Trophoblast cell (in vitro differentiated cells and primary cell): Measurements from ENCODE around the gene ANKRD30A.

ENCODE experiments used
- DNase-seq, 2 donors: peaks; one replicate each; pipeline ENCODE4 v3.0.0-alpha.2; 2016
- H2AFZ ChIP-seq: 2 replicates; pipeline ENCODE4 v1.6.1; 2013; ENCODE audit warnings: low read length, moderate library complexity, mild to moderate bottlenecking; ENCODE audit not compliant: insufficient read depth, poor library complexity
- H2AK5ac ChIP-seq: 2 replicates; pipeline ENCODE4 v1.6.1; 2013; ENCODE audit warnings: mild to moderate bottlenecking, low read length
- H2BK120ac ChIP-seq: 2 replicates; pipeline ENCODE4 v1.6.1; 2013; ENCODE audit warnings: low read length, mild to moderate bottlenecking, moderate library complexity; ENCODE audit not compliant: insufficient read depth, poor library complexity
- H2BK12ac ChIP-seq: 2 replicates; pipeline ENCODE4 v1.6.1; 2013; ENCODE audit warnings: mild to moderate bottlenecking, low read length, moderate library complexity
- H2BK5ac ChIP-seq: 2 replicates; pipeline ENCODE4 v1.6.1; 2013; ENCODE audit warnings: low read length, low read depth, moderate library complexity, mild to moderate bottlenecking; ENCODE audit not compliant: poor library complexity
- H3K14ac ChIP-seq: 2 replicates; pipeline ENCODE4 v1.6.1; 2013; ENCODE audit warnings: mild to moderate bottlenecking, low read length
- H3K18ac ChIP-seq: 2 replicates; pipeline ENCODE4 v1.6.1; 2013; ENCODE audit warnings: mild to moderate bottlenecking, low read length
- H3K23ac ChIP-seq: 2 replicates; pipeline ENCODE4 v1.6.1; 2013; ENCODE audit warnings: low read length
- H3K27ac ChIP-seq: 2 replicates; pipeline ENCODE4 v1.5.1; 2013; ENCODE audit warnings: low read depth, mild to moderate bottlenecking, inconsistent platforms, low read length, moderate library complexity
- H3K27me3 ChIP-seq: 2 replicates; pipeline ENCODE4 v1.6.1; 2013; ENCODE audit warnings: inconsistent platforms, mild to moderate bottlenecking, low read length, moderate library complexity; ENCODE audit not compliant: insufficient read depth
- H3K36me3 ChIP-seq, 2 experiments: 1 replicate in 1 of 2; 2 replicates in 1 of 2; pipeline ENCODE4 v1.6.1; 2013; ENCODE audit warnings: low read length in 2 of 2, mild to moderate bottlenecking in 2 of 2, moderate library complexity in 1 of 2; ENCODE audit not compliant: insufficient read depth in 2 of 2, control insufficient read depth in 1 of 2
- H3K4ac ChIP-seq: 2 replicates; pipeline ENCODE4 v1.6.1; 2013; ENCODE audit warnings: low read depth, mild to moderate bottlenecking, low read length, moderate library complexity
- H3K4me1 ChIP-seq, 2 experiments: 1 replicate in 1 of 2; 2 replicates in 1 of 2; pipeline ENCODE4 v1.6.1; 2013; ENCODE audit warnings: low read length in 2 of 2, mild to moderate bottlenecking in 2 of 2, moderate library complexity in 1 of 2; ENCODE audit not compliant: insufficient read depth in 2 of 2, control insufficient read depth in 1 of 2
- H3K4me2 ChIP-seq: 2 replicates; pipeline ENCODE4 v1.6.1; 2013; ENCODE audit warnings: inconsistent platforms, mild to moderate bottlenecking, low read length, moderate library complexity
- H3K4me3 ChIP-seq: 2 replicates; pipeline ENCODE4 v1.5.1; 2013; ENCODE audit warnings: mild to moderate bottlenecking, low read depth, low read length, inconsistent platforms
- H3K79me1 ChIP-seq: one replicate; pipeline ENCODE4 v1.6.1; 2013; ENCODE audit warnings: low read length
- H3K79me2 ChIP-seq: 2 replicates; pipeline ENCODE4 v1.6.1; 2013; ENCODE audit warnings: low read length, mild to moderate bottlenecking; ENCODE audit not compliant: control insufficient read depth, insufficient read depth, poor library complexity
- H3K9ac ChIP-seq: 2 replicates; pipeline ENCODE4 v1.6.1; 2013; ENCODE audit warnings: mild to moderate bottlenecking, low read length
- H3K9me3 ChIP-seq: 2 replicates; pipeline ENCODE4 v1.6.1; 2013; ENCODE audit warnings: low read depth, mild to moderate bottlenecking, control low read depth, inconsistent platforms, low read length; ENCODE audit not compliant: insufficient read depth
- H4K12ac ChIP-seq: 2 replicates; pipeline ENCODE4 v1.6.1; 2013; ENCODE audit warnings: low read depth, mild to moderate bottlenecking, low read length, moderate library complexity
- H4K8ac ChIP-seq: 2 replicates; pipeline ENCODE4 v1.6.1; 2013; ENCODE audit warnings: low read depth, mild to moderate bottlenecking, low read length, moderate library complexity
- H4K91ac ChIP-seq: one replicate; pipeline ENCODE4 v1.6.1; 2013; ENCODE audit warnings: low read depth, mild to moderate bottlenecking, low read length, moderate library complexity
- WGBS: extraction: QIAGEN DNeasy Blood & Tissue Kit; methylation state at CpG from one replicate; pipeline ENCODE4 v1.1.7; 2013; ENCODE audit warnings: missing lambda C conversion rate; ENCODE audit not compliant: insufficient read length, insufficient coverage; ENCODE audit errors: extremely low coverage; 5-methylcytosine and 5-hydroxymethylcytosine counted together

The ANKRD30A gene

GRCh38 chr10:37379991-37380390 is 254.6 kb downstream of the ANKRD30A start:
- no peaks in the 10 kb centered on the region for H3K79me2 ChIP-seq
- no peak overlapping the region for H3K4me2 ChIP-seq
- no peak overlapping the region for H2BK5ac ChIP-seq
- H3K4me1 ChIP-seq = no peaks in the 10 kb centered on the region
- H3K14ac ChIP-seq = no peak overlapping the region
- peaks cover 24% of the 10 kb centered on the region for H3K9me3 ChIP-seq
- no peak overlapping the region for H4K91ac ChIP-seq
- no peak overlapping the region for H4K12ac ChIP-seq
- H2BK120ac ChIP-seq = no peak overlapping the region
- no peak overlapping the region for H2AK5ac ChIP-seq
- H3K79me1 ChIP-seq = no peaks in the 10 kb centered on the region
- H4K8ac ChIP-seq = no peak overlapping the region
- peaks cover 0 to 1% of the 10 kb centered on the region in 2 experiments for H3K36me3 ChIP-seq
- no peak overlapping the region for H3K27ac ChIP-seq
- no peak overlapping the region for H3K18ac ChIP-seq
- peak; percentile 7 to 41 for DNase-seq
- no peaks in the 10 kb centered on the region for H3K27me3 ChIP-seq
- H3K4ac ChIP-seq = no peak overlapping the region
- WGBS = no CpG with 5 or more reads among the region's 3 CpGs
- no peak overlapping the region for H3K4me3 ChIP-seq
- no peak overlapping the region for H3K9ac ChIP-seq
- H3K23ac ChIP-seq = no peak overlapping the region
- no peak overlapping the region for H2BK12ac ChIP-seq
- no peak overlapping the region for H2AFZ ChIP-seq

- Histone ChIP-seq H3K4me1 (no peaks in the 10 kb centered on the region), H3K4me3 (no peak overlapping the region), H3K9ac (no peak overlapping the region), H4K8ac (no peak overlapping the region), H2AK5ac (no peak overlapping the region), H3K36me3 (peaks cover 0 to 1% of the 10 kb centered on the region in 2 experiments), H3K23ac (no peak overlapping the region), H3K27me3 (no peaks in the 10 kb centered on the region), H3K9me3 (peaks cover 33% of the 10 kb centered on the region), H2BK5ac (no peak overlapping the region), H4K12ac (no peak overlapping the region), H3K4ac (no peak overlapping the region), H3K18ac (no peak overlapping the region), H2BK120ac (no peak overlapping the region), H2AFZ (no peak overlapping the region), H3K79me1 (no peaks in the 10 kb centered on the region), H4K91ac (no peak overlapping the region), H3K4me2 (no peak overlapping the region), H2BK12ac (no peak overlapping the region), H3K79me2 (no peaks in the 10 kb centered on the region), H3K27ac (no peak overlapping the region), H3K14ac (no peak overlapping the region)
- DNase-seq = no peak
- WGBS = no CpG with 5 or more reads among the region's 3 CpGs
Observed at GRCh38 chr10:37381271-37381670, 255.9 kb downstream of the ANKRD30A start.

- no peak overlapping the region for H4K8ac ChIP-seq
- H3K18ac ChIP-seq = no peak overlapping the region
- peaks cover 0 to 1% of the 10 kb centered on the region in 2 experiments for H3K36me3 ChIP-seq
- H3K27ac ChIP-seq = no peak overlapping the region
- H3K4me2 ChIP-seq = no peak overlapping the region
- no peaks in the 10 kb centered on the region for H3K79me2 ChIP-seq
- no peak overlapping the region for H2BK12ac ChIP-seq
- H3K9me3 ChIP-seq = peaks cover 25% of the 10 kb centered on the region
- no CpG with 5 or more reads among the region's 4 CpGs for WGBS
- no peak overlapping the region for H2AFZ ChIP-seq
- no peak overlapping the region for H4K12ac ChIP-seq
- no peak overlapping the region for H3K23ac ChIP-seq
- H2BK5ac ChIP-seq = no peak overlapping the region
- no peaks in the 10 kb centered on the region for H3K79me1 ChIP-seq
- no peak overlapping the region for H3K4ac ChIP-seq
- H3K4me1 ChIP-seq = no peaks in the 10 kb centered on the region
- H4K91ac ChIP-seq = no peak overlapping the region
- H2BK120ac ChIP-seq = no peak overlapping the region
- DNase-seq = no peak
- H2AK5ac ChIP-seq = no peak overlapping the region
- H3K27me3 ChIP-seq = no peaks in the 10 kb centered on the region
- H3K9ac ChIP-seq = no peak overlapping the region
- no peak overlapping the region for H3K14ac ChIP-seq
- no peak overlapping the region for H3K4me3 ChIP-seq
Observed at GRCh38 chr10:37384923-37385322, 259.5 kb downstream of the ANKRD30A start.

- Histone ChIP-seq H2BK12ac (no peak overlapping the region), H3K79me2 (no peaks in the 10 kb centered on the region), H4K8ac (no peak overlapping the region), H3K23ac (no peak overlapping the region), H2AFZ (no peak overlapping the region), H4K12ac (no peak overlapping the region), H3K27ac (no peak overlapping the region), H2AK5ac (no peak overlapping the region), H3K9ac (no peak overlapping the region), H3K36me3 (no peaks in the 10 kb centered on the region), H2BK120ac (no peak overlapping the region), H3K14ac (no peak overlapping the region), H3K4me1 (no peaks in the 10 kb centered on the region), H3K79me1 (no peaks in the 10 kb centered on the region), H3K4me3 (no peak overlapping the region), H3K4me2 (no peak overlapping the region), H3K4ac (no peak overlapping the region), H2BK5ac (no peak overlapping the region), H3K18ac (no peak overlapping the region), H3K9me3 (peaks cover 16% of the 10 kb centered on the region), H4K91ac (no peak overlapping the region), H3K27me3 (no peaks in the 10 kb centered on the region)
- no CpG with 5 or more reads among the region's 3 CpGs for WGBS
- DNase-seq = no peak
Observed at GRCh38 chr10:37390926-37391325, 265.5 kb downstream of the ANKRD30A start.
